Activated T-cell treated with anti-CD3 and anti-CD28 coated beads, Interleukin-2, amount 50 U/mL, for 72 hours (primary cell): ENCODE measurements around the gene TIMM23. TPM values are rescaled to one million over a fixed set of nuclear protein-coding genes. Genes with fewer than 3 reads are reported as not detected.
"Not testable (repeated sequence)": the region's sequence is repeated elsewhere in the genome, so short reads cannot be mapped to it uniquely, and the experiment has no call there.

Source experiments
- ATAC-seq, 2 donors: fragments of 150-1000 bp; cut with Tn5 transposase; replicated peaks in 1 of 2; 2 replicates each; pipeline ENCODE4 v1.10.0; 2021; ENCODE audit warnings: moderate library complexity in 2 of 2, mild to moderate bottlenecking in 1 of 2
- DNase-seq, 2 donors: peaks; one replicate each; pipeline ENCODE4 v3.0.0; 2021 to 2022; ENCODE audit warnings: mixed read lengths in 1 of 2
- H3K27ac Mint-ChIP-seq: one replicate; pipeline ENCODE4 v1.8.0; 2022; ENCODE audit warnings: mild to moderate bottlenecking, moderate library complexity, mixed read lengths
- H3K27me3 Mint-ChIP-seq: one replicate; pipeline ENCODE4 v1.8.0; 2022; ENCODE audit warnings: low read depth, mixed read lengths
- H3K36me3 Mint-ChIP-seq, 2 donors: one replicate each; pipeline ENCODE4 v1.8.0; 2022; ENCODE audit warnings: mixed read lengths in 2 of 2, mild to moderate bottlenecking in 1 of 2; ENCODE audit not compliant: insufficient read depth in 2 of 2
- H3K4me1 Mint-ChIP-seq: one replicate; pipeline ENCODE4 v1.8.0; 2022; ENCODE audit warnings: low read depth, mixed read lengths
- H3K4me3 Mint-ChIP-seq, 2 donors: one replicate each; pipeline ENCODE4 v1.8.0; 2022; ENCODE audit warnings: mild to moderate bottlenecking in 2 of 2, mixed read lengths in 2 of 2, moderate library complexity in 2 of 2
- H3K9me3 Mint-ChIP-seq, 2 donors: one replicate each; pipeline ENCODE4 v1.8.0; 2022; ENCODE audit warnings: mixed read lengths in 2 of 2
- total RNA-seq, 2 donors: library from RNA; stranded (reverse); gene quantifications; one replicate each; pipeline ENCODE4 v1.2.3, GENCODE V29; 2022

TIMM23 gene
- total RNA-seq, 2 donors from 2014 or later, result 32.8 to 35.4 TPM

GRCh38 chr10:45971019-45971418 lies 1.3 kb upstream of the TIMM23 start:
- DNase-seq, H3K27me3 Mint-ChIP-seq, H3K36me3 Mint-ChIP-seq, ATAC-seq, H3K9me3 Mint-ChIP-seq: not testable (repeated sequence)
- Mint-ChIP-seq H3K27ac (peak overlapping the region; percentile 90), H3K4me3 (peak overlapping the region; percentile 99), H3K4me1 (peaks cover 41% of the 10 kb centered on the region)

DNA sequence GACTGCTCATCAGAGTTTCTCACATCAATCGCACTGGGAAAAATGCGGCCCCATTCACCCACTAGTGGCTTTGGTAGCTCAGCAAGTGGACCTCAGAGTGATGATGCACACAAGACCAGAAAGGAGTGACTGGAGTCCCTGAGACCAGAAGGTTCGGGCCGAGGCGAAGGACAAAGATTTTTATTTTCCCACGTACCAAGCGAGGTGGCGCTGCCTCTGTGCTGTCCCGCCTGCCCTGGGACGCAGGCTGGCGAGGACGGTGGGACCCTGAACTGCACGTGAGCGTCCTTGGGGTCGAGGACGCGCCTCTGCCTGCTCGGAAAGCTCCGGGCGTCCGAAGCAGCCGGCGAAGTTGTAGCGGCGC lies 565 bp upstream of the TIMM23 start:
- not testable (repeated sequence) for H3K36me3 Mint-ChIP-seq, H3K9me3 Mint-ChIP-seq, H3K27me3 Mint-ChIP-seq
- Mint-ChIP-seq H3K4me3 (peak overlapping the region; percentile 99), H3K4me1 (peaks cover 37% of the 10 kb centered on the region), H3K27ac (peak overlapping the region; percentile 97)
- peak; percentile 6 to 12 for DNase-seq
- peak; percentile 52 to 55 for ATAC-seq

DNA sequence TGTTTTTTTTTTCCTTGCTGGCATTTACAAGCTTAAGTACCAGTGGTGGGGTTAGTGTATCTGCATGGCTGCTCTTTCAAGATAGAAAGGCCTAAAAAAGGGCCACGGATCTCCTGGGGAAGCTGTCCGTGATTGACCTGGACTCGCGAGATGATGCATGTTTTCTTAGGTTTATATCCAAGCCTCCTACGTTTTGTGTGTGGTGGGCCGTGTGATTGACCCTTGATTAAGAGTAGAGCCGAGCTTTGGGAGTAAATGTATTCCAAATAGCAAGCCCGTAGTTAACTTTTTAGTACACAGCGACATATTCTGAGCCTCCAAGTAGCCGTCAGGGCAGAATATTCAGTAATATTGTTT lies 502 bp downstream of the TIMM23 start:
- H3K4me3 Mint-ChIP-seq, result peak overlapping the region; percentile 99
- not testable (repeated sequence) for H3K9me3 Mint-ChIP-seq, DNase-seq, H3K27me3 Mint-ChIP-seq, H3K36me3 Mint-ChIP-seq
- H3K4me1 Mint-ChIP-seq, result peaks cover 33% of the 10 kb centered on the region
- peak overlapping the region; percentile 97 for H3K27ac Mint-ChIP-seq
- ATAC-seq, result peak; percentile 19 to 33

GRCh38 chr10:45974041-45974440 lies 1.8 kb downstream of the TIMM23 start:
- peak overlapping the region; percentile 90 for H3K27ac Mint-ChIP-seq

GRCh38 chr10:45978554-45978953 lies 6.3 kb downstream of the TIMM23 start:
- H3K27ac Mint-ChIP-seq, DNase-seq, H3K9me3 Mint-ChIP-seq, H3K27me3 Mint-ChIP-seq, H3K36me3 Mint-ChIP-seq, H3K4me3 Mint-ChIP-seq: not testable (repeated sequence)
- peak in 1 of 2 donors; percentile 27 for ATAC-seq
- peaks cover 12% of the 10 kb centered on the region for H3K4me1 Mint-ChIP-seq

More at GRCh38 chr10:45974041-45974440, 1.8 kb downstream of the TIMM23 start:
- H3K36me3 Mint-ChIP-seq, H3K27me3 Mint-ChIP-seq, H3K9me3 Mint-ChIP-seq, DNase-seq, ATAC-seq: not testable (repeated sequence)
- peak overlapping the region; percentile 99 for H3K4me3 Mint-ChIP-seq
- peaks cover 33% of the 10 kb centered on the region for H3K4me1 Mint-ChIP-seq

- H3K27me3 Mint-ChIP-seq, H3K9me3 Mint-ChIP-seq, H3K36me3 Mint-ChIP-seq: not testable (repeated sequence)
Measured at GRCh38 chr10:45981367-45981766, 9.1 kb downstream of the TIMM23 start.

GRCh38 chr10:45983538-45984186 lies 11.4 kb downstream of the TIMM23 start:
- not testable (repeated sequence) for H3K9me3 Mint-ChIP-seq, H3K27ac Mint-ChIP-seq, H3K27me3 Mint-ChIP-seq, H3K4me1 Mint-ChIP-seq, H3K36me3 Mint-ChIP-seq, H3K4me3 Mint-ChIP-seq
- ATAC-seq, result peak; percentile 43 to 59
- DNase-seq, result peak; percentile 21 to 36

More at GRCh38 chr10:45981367-45981766, 9.1 kb downstream of the TIMM23 start:
- H3K4me1 Mint-ChIP-seq, DNase-seq, H3K4me3 Mint-ChIP-seq, ATAC-seq, H3K27ac Mint-ChIP-seq: not testable (repeated sequence)

DNA sequence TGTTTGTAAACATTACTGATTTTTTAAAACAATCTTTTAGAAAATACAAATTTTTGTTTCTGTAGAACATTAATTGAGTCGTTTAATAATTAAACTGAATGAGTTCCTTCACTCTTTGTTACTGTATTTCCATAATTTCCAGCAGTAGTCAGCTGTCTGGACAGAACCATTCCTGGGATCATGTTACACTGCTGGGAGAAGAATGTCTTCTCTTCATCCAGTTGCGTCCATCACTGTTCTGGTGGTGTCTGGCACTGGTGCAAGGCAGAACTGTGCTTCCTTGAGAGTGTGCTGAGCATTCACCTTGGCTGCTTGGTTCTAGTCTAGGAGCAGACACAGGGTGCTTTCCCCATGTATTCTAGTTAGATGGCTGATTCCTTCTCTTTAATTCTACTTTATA lies 12.2 kb downstream of the TIMM23 start:
- not testable (repeated sequence) for H3K4me3 Mint-ChIP-seq, ATAC-seq, H3K4me1 Mint-ChIP-seq, H3K36me3 Mint-ChIP-seq, H3K27me3 Mint-ChIP-seq, H3K27ac Mint-ChIP-seq, H3K9me3 Mint-ChIP-seq, DNase-seq

- not testable (repeated sequence) for H3K9me3 Mint-ChIP-seq, H3K4me3 Mint-ChIP-seq, H3K4me1 Mint-ChIP-seq, DNase-seq, H3K27me3 Mint-ChIP-seq, ATAC-seq, H3K36me3 Mint-ChIP-seq
- peak overlapping the region; percentile 57 for H3K27ac Mint-ChIP-seq
Measured at GRCh38 chr10:45985590-45985989, 13.3 kb downstream of the TIMM23 start.

DNA sequence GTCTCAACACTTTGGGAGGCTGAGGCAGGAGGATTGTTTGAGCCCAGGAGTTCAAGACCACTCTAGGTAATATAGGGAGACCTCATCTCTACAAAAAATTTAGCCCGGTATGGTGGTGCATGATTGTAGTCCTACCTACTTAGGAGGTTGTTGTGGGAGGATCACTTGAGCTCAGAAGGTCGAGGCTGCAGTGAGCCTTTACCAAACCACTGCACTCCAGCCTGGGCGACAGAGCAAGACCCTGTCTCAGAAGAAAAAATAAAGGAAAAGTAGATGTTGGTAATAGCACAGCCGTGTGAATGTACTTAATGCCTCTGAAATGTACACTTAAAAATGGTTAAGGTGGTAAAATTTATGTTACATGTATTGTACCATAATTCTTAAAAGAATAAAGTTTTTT lies 25.3 kb downstream of the TIMM23 start:
- Mint-ChIP-seq H3K36me3 (peaks cover 15 to 36% of the 10 kb centered on the region in 2 donors), H3K27ac (peak overlapping the region; percentile 63), H3K4me1 (no peaks in the 10 kb centered on the region), H3K27me3 (no peaks in the 10 kb centered on the region), H3K9me3 (no peaks in the 10 kb centered on the region), H3K4me3 (no peak overlapping the region)
- no peak for ATAC-seq
- DNase-seq, result no peak

DNA sequence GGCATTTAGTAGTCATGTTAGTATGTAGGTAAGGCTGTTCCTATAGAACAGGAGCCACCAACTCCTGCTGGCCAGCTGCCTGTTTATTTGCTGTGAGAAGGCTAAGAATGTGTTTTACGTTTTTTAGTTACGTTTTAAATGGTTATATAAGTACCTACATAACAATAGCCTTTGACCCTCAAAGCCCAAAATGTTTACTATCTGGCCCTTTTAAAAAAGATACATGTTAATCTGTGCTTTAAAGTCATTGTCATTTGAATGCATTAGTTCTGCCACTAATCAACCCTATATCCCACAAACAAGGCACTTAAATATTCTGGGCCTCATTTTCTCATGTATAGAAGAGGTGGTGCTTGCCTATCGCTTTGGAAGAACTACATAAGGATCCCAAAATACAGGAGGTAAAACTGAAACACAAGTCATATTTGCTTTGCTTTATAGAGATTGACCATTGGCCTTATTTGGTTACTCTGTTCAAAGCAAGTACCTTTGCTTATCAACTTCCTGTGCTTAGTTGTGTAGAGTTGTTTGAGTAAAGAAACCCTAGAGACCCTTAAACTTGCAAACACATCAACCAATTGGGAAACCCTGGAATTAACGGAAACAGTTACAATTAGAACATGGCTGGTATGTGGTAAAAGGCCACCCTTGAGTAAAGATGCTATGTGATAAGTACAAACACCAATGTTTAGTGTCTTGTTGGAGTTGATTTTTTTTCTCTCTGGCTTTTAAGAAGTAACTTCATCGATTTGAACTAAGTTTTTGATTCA lies 25.9 kb downstream of the TIMM23 start:
- H3K4me1 Mint-ChIP-seq, result no peaks in the 10 kb centered on the region
- DNase-seq, result no peak
- ATAC-seq, result no peak
- H3K36me3 Mint-ChIP-seq, result peaks cover 13 to 34% of the 10 kb centered on the region in 2 donors
- peak overlapping the region; percentile 54 for H3K27ac Mint-ChIP-seq
- H3K27me3 Mint-ChIP-seq, result no peaks in the 10 kb centered on the region
- no peak overlapping the region for H3K4me3 Mint-ChIP-seq
- no peaks in the 10 kb centered on the region for H3K9me3 Mint-ChIP-seq

DNA sequence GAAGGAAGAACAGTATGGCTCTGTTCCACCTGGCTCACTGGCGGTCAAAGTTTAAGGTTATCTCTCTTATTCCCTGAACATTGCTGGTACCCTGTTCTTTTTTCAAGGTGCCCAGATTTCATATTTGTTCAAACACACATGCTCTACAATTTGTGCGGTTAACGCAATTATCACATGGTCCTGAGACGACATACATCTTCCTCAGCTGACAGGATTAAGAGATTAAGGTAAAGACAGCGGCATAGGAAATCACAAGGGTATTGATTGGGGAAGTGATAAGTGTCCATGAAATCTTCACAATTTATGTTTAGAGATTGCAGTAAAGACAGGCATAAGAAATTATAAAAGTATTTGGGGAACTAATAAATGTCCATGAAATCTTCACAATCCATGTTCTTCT lies 27.7 kb downstream of the TIMM23 start:
- not testable (repeated sequence) for H3K4me3 Mint-ChIP-seq, DNase-seq, ATAC-seq, H3K9me3 Mint-ChIP-seq, H3K27ac Mint-ChIP-seq, H3K4me1 Mint-ChIP-seq, H3K27me3 Mint-ChIP-seq
- H3K36me3 Mint-ChIP-seq, result peaks cover 15 to 31% of the 10 kb centered on the region in 2 donors

DNA sequence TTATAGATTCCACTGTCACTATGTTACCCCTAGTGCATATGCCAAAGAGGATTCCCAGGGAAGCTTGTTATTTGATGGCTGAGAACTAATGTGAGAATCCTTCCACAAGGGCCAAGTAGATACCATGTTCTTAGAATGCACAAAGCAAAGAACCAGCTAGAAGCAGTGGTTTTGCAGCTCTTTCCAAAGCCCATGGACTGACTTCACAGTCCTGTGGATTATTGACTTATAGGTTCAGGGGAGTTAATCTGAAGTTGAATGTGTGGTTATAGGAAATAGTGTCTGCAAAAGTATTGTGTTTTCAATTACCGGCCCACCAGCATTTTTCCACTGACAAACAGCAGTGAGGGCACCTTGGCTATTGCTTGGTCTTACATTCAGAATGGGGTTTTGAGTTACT lies 28.2 kb downstream of the TIMM23 start:
- no peaks in the 10 kb centered on the region for H3K9me3 Mint-ChIP-seq
- no peak for DNase-seq
- peaks cover 15 to 31% of the 10 kb centered on the region in 2 donors for H3K36me3 Mint-ChIP-seq
- H3K27ac Mint-ChIP-seq, result no peak overlapping the region
- H3K4me1 Mint-ChIP-seq, result no peaks in the 10 kb centered on the region
- ATAC-seq, result no peak
- no peaks in the 10 kb centered on the region for H3K27me3 Mint-ChIP-seq
- no peak overlapping the region for H3K4me3 Mint-ChIP-seq
